ENCODE results near the gene DDX42. TPM values are rescaled to one million over a fixed set of nuclear protein-coding genes. Genes with fewer than 3 reads are reported as not detected.

Gene DDX42
- total RNA-seq, 4 donors from 2014 or later = 80.4 to 93.9 (median 84.3) TPM

- H3K27ac ChIP-seq (replicated peaks in 1 of 4) = no peak overlapping the region
- H3K27me3 ChIP-seq = no peaks in the 10 kb centered on the region
- peaks cover 6 to 55% (median 30%) of the 10 kb centered on the region in 4 donors for H3K4me1 ChIP-seq
- intact Hi-C loops (cut with DNase I) = no loop called here
- H3K36me3 ChIP-seq = peaks cover 21 to 53% (median 45%) of the 10 kb centered on the region in 4 donors
- DNase-seq (ENCODE audit: extremely low spot score) = no peak
- 81% methylated on average over 1 of the region's 1 CpG for WGBS
- H3K4me3 ChIP-seq = no peak overlapping the region
- no peaks in the 10 kb centered on the region for H3K9me3 ChIP-seq
- no peak for TF ChIP-seq POLR2A (IDR thresholded peaks at IDR 0.05; ENCODE audit: low read depth)
- no peak for TF ChIP-seq CTCF (IDR thresholded peaks at IDR 0.05)
- TF ChIP-seq POLR2AphosphoS5 (IDR thresholded peaks at IDR 0.05) = no peak
- no peak for TF ChIP-seq EP300 (IDR thresholded peaks at IDR 0.05)
Measured at GRCh38 chr17:63785556-63785955, 11.6 kb downstream of the DDX42 start.

- Histone ChIP-seq H3K9me3 (no peaks in the 10 kb centered on the region), H3K27ac (replicated peaks in 1 of 4) (no peak overlapping the region), H3K4me1 (peaks cover 3 to 52% (median 24%) of the 10 kb centered on the region in 4 donors), H3K27me3 (no peaks in the 10 kb centered on the region), H3K4me3 (no peak overlapping the region), H3K36me3 (peaks cover 21 to 59% (median 49%) of the 10 kb centered on the region in 4 donors)
- no peak for DNase-seq (ENCODE audit: extremely low spot score)
- no peak for TF ChIP-seq POLR2AphosphoS5 (IDR thresholded peaks at IDR 0.05)
- no peak for TF ChIP-seq CTCF (IDR thresholded peaks at IDR 0.05)
- no peak for TF ChIP-seq EP300 (IDR thresholded peaks at IDR 0.05)
- TF ChIP-seq POLR2A (IDR thresholded peaks at IDR 0.05; ENCODE audit: low read depth) = no peak
- intact Hi-C loops (cut with DNase I) = no loop called here
- WGBS = 96% methylated on average over 1 of the region's 1 CpG
Measured at GRCh38 chr17:63786117-63786516, 12.1 kb downstream of the DDX42 start.

GRCh38 chr17:63786971-63787711 lies 13.2 kb downstream of the DDX42 start:
- intact Hi-C loops (cut with DNase I) = no loop called here
- Histone ChIP-seq H3K4me1 (peaks cover 3 to 44% (median 19%) of the 10 kb centered on the region in 4 donors), H3K36me3 (peaks cover 22 to 65% (median 57%) of the 10 kb centered on the region in 4 donors), H3K27me3 (no peaks in the 10 kb centered on the region), H3K27ac (replicated peaks in 1 of 4) (no peak overlapping the region), H3K9me3 (no peaks in the 10 kb centered on the region), H3K4me3 (no peak overlapping the region)
- no peak for DNase-seq (ENCODE audit: extremely low spot score)
- TF ChIP-seq POLR2AphosphoS5 (IDR thresholded peaks at IDR 0.05) = no peak
- no peak for TF ChIP-seq POLR2A (IDR thresholded peaks at IDR 0.05; ENCODE audit: low read depth)
- TF ChIP-seq CTCF (IDR thresholded peaks at IDR 0.05) = no peak
- TF ChIP-seq EP300 (IDR thresholded peaks at IDR 0.05) = no peak
- 95% methylated on average over 13 of the region's 13 CpGs for WGBS

- Histone ChIP-seq H3K27ac (replicated peaks in 1 of 4) (no peak overlapping the region), H3K27me3 (no peaks in the 10 kb centered on the region), H3K9me3 (no peaks in the 10 kb centered on the region), H3K36me3 (peaks cover 44 to 87% (median 78%) of the 10 kb centered on the region in 4 donors), H3K4me3 (no peak overlapping the region), H3K4me1 (peaks cover 0 to 21% (median 3%) of the 10 kb centered on the region in 4 donors)
- WGBS = 89% methylated on average over 6 of the region's 6 CpGs
- intact Hi-C loops (cut with DNase I) = no loop called here
- no peak for DNase-seq (ENCODE audit: extremely low spot score)
- TF ChIP-seq EP300 (IDR thresholded peaks at IDR 0.05) (no peak), CTCF (IDR thresholded peaks at IDR 0.05) (no peak), POLR2A (IDR thresholded peaks at IDR 0.05; ENCODE audit: low read depth) (no peak), POLR2AphosphoS5 (IDR thresholded peaks at IDR 0.05) (no peak)
Measured at GRCh38 chr17:63790057-63790456, 16.1 kb downstream of the DDX42 start.

Measured in esophagus muscularis mucosa (tissue), 4 donors.